ENCODE results near the gene ILF2.

Gene ILF2

GRCh38 chr1:153658400-153659174 lies 12.2 kb downstream of the ILF2 start, which contains the start of gene SNAPIN:
SNAPIN (plus strand) TSS chr1:153658703; CDS start chr1:153658744, 41 bp downstream.
- TF ChIP-seq TSHZ2 (CRISPR knock-in tag; IDR thresholded peaks at IDR 0.05) (no peak), TCF4 (CRISPR knock-in tag; IDR thresholded peaks at IDR 0.05; ENCODE audit: borderline replicate concordance) (no peak), GLIS3 (CRISPR knock-in tag; IDR thresholded peaks at IDR 0.05) (no peak), OSR1 (CRISPR knock-in tag; IDR thresholded peaks at IDR 0.05) (no peak), SNAI2 (CRISPR knock-in tag; IDR thresholded peaks at IDR 0.05) (no peak), PPARA (CRISPR knock-in tag; IDR thresholded peaks at IDR 0.05; ENCODE audit: borderline replicate concordance) (no peak), ESRRG (CRISPR knock-in tag; IDR thresholded peaks at IDR 0.05) (no peak), CSRNP3 (CRISPR knock-in tag; IDR thresholded peaks at IDR 0.05) (no peak)
- TF ChIP-seq, protein P1, sequence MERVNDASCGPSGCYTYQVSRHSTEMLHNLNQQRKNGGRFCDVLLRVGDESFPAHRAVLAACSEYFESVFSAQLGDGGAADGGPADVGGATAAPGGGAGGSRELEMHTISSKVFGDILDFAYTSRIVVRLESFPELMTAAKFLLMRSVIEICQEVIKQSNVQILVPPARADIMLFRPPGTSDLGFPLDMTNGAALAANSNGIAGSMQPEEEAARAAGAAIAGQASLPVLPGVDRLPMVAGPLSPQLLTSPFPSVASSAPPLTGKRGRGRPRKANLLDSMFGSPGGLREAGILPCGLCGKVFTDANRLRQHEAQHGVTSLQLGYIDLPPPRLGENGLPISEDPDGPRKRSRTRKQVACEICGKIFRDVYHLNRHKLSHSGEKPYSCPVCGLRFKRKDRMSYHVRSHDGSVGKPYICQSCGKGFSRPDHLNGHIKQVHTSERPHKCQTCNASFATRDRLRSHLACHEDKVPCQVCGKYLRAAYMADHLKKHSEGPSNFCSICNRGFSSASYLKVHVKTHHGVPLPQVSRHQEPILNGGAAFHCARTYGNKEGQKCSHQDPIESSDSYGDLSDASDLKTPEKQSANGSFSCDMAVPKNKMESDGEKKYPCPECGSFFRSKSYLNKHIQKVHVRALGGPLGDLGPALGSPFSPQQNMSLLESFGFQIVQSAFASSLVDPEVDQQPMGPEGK (CRISPR knock-in tag; IDR thresholded peaks at IDR 0.05; ENCODE audit: borderline replicate concordance): no peak
- peak; percentile 98 for ATAC-seq

GRCh38 chr1:153655333-153655732 lies 15.5 kb downstream of the ILF2 start:
- no peak for ATAC-seq
- no peak for TF ChIP-seq OSR1 (CRISPR knock-in tag; IDR thresholded peaks at IDR 0.05)
- TF ChIP-seq BACH2 (CRISPR knock-in tag; IDR thresholded peaks at IDR 0.05; ENCODE audit: borderline replicate concordance): no peak
- no peak for TF ChIP-seq ESRRG (CRISPR knock-in tag; IDR thresholded peaks at IDR 0.05)
- TF ChIP-seq ARNTL (CRISPR knock-in tag; IDR thresholded peaks at IDR 0.05; ENCODE audit: borderline replicate concordance, low read depth): no peak
- TF ChIP-seq ZC3H10 (CRISPR knock-in tag; IDR thresholded peaks at IDR 0.05): no peak
- TF ChIP-seq RARB (CRISPR knock-in tag; IDR thresholded peaks at IDR 0.05): no peak
- no peak for TF ChIP-seq CSDC2 (CRISPR knock-in tag; IDR thresholded peaks at IDR 0.05)
- no peak for TF ChIP-seq GLIS3 (CRISPR knock-in tag; IDR thresholded peaks at IDR 0.05)
- no peak for TF ChIP-seq ISL1 (CRISPR knock-in tag; IDR thresholded peaks at IDR 0.05)
- no peak for TF ChIP-seq CSRNP3 (CRISPR knock-in tag; IDR thresholded peaks at IDR 0.05)
- no peak for TF ChIP-seq TCF4 (CRISPR knock-in tag; IDR thresholded peaks at IDR 0.05; ENCODE audit: borderline replicate concordance)
- no peak for TF ChIP-seq ZFP30 (CRISPR knock-in tag; IDR thresholded peaks at IDR 0.05)
- no peak for TF ChIP-seq ZFP3 (CRISPR knock-in tag; IDR thresholded peaks at IDR 0.05)
- TF ChIP-seq TOX (CRISPR knock-in tag; IDR thresholded peaks at IDR 0.05; ENCODE audit: borderline replicate concordance): no peak
- TF ChIP-seq, protein P1 (CRISPR knock-in tag; IDR thresholded peaks at IDR 0.05; ENCODE audit: borderline replicate concordance): no peak
- TF ChIP-seq ZNF565 (CRISPR knock-in tag; conservative IDR thresholded peaks at IDR 0.05; ENCODE audit: low read depth): no peak
- no peak for TF ChIP-seq ZNF70 (CRISPR knock-in tag; IDR thresholded peaks at IDR 0.05)
- TF ChIP-seq CREB5 (CRISPR knock-in tag; IDR thresholded peaks at IDR 0.05; ENCODE audit: low read depth): no peak

Data from SK-N-SH treated with all-trans-retinoic acid at 6 μM for 48 hours (cell line).